Peyer's patch (tissue), 4 donors: ENCODE measurements around the gene FBN1. TPM values are rescaled to one million over a fixed set of nuclear protein-coding genes. Genes with fewer than 3 reads are reported as not detected.

Experiments used
- DNase-seq, 3 donors: peaks; one replicate each; pipeline ENCODE4 v3.0.0-alpha.2; 2017 to 2019
- H3K27ac ChIP-seq, 4 donors: fragments of 200-600 bp; sonication (generic); one replicate each; pipeline ENCODE4 v1.5.1; 2016 to 2019
- H3K27me3 ChIP-seq, 2 donors: fragments of 200-600 bp; sonication (generic); one replicate each; pipeline ENCODE4 v1.5.1; 2019
- H3K36me3 ChIP-seq, 3 donors: fragments of 200-600 bp; sonication (generic); one replicate each; pipeline ENCODE4 v1.5.1; 2016 to 2019
- H3K4me1 ChIP-seq, 4 donors: fragments of 200-600 bp; sonication (generic); one replicate each; pipeline ENCODE4 v1.5.1; 2016 to 2019
- H3K4me3 ChIP-seq, 4 donors: fragments of 200-600 bp; sonication (generic); 1 replicate in 3 of 4; 2 replicates in 1 of 4; pipeline ENCODE4 v1.5.1; 2016 to 2019; ENCODE audit warnings: mild to moderate bottlenecking in 1 of 4
- H3K9me3 ChIP-seq, 4 donors: fragments of 200-600 bp; sonication (generic); one replicate each; pipeline ENCODE4 v1.5.1; 2016 to 2019; ENCODE audit warnings: mild to moderate bottlenecking in 1 of 4
- CTCF ChIP-seq, 6 experiments: fragments of 450-650 bp in 4 of 6; fragments of 200-600 bp in 2 of 6; sonication (generic) in 1 of 6; IDR thresholded peaks; one replicate each; pipeline ENCODE4 v1.5.1; 2017 to 2019; ENCODE audit warnings: antibody characterized with exemption in 6 of 6, mild to moderate bottlenecking in 3 of 6, moderate library complexity in 1 of 6
- POLR2A ChIP-seq, 2 donors: fragments of 450-650 bp; IDR thresholded peaks; one replicate each; pipeline ENCODE4 v1.5.1; 2017; ENCODE audit warnings: antibody characterized with exemption in 2 of 2, mild to moderate bottlenecking in 2 of 2, moderate library complexity in 2 of 2
- total RNA-seq, 4 donors: library from RNA; depleted of rRNA; stranded (reverse); fragments of >200 nt; gene quantifications; one replicate each; pipeline ENCODE4 v1.1.0, GENCODE V29; 2016

FBN1 gene
- total RNA-seq, 4 donors from 2014 or later = 21.4 to 257 (median 60.9) TPM

- H3K4me1 ChIP-seq = no peaks in the 10 kb centered on the region
- TF ChIP-seq POLR2A (IDR thresholded peaks at IDR 0.05) = no peak
- no peak for TF ChIP-seq CTCF (IDR thresholded peaks at IDR 0.05)
- H3K4me3 ChIP-seq = no peak overlapping the region
- H3K36me3 ChIP-seq = no peaks in the 10 kb centered on the region
- H3K27me3 ChIP-seq = no peaks in the 10 kb centered on the region
- H3K27ac ChIP-seq = peak overlapping the region in 1 of 4 donors; percentile 11
- H3K9me3 ChIP-seq = no peaks in the 10 kb centered on the region
- no peak for DNase-seq
These were observed 79.7 kb downstream of the FBN1 start for GRCh38 chr15:48565560-48566482.

GRCh38 chr15:48564690-48565089 is 80.8 kb downstream of the FBN1 start:
- no peak overlapping the region for H3K27ac ChIP-seq
- no peaks in the 10 kb centered on the region for H3K27me3 ChIP-seq
- no peak for TF ChIP-seq POLR2A (IDR thresholded peaks at IDR 0.05)
- no peak for TF ChIP-seq CTCF (IDR thresholded peaks at IDR 0.05)

GRCh38 chr15:48563934-48564333 is 81.6 kb downstream of the FBN1 start:
- TF ChIP-seq POLR2A (IDR thresholded peaks at IDR 0.05) (no peak), CTCF (IDR thresholded peaks at IDR 0.05) (no peak)
- no peaks in the 10 kb centered on the region for H3K4me1 ChIP-seq
- DNase-seq = no peak
- H3K9me3 ChIP-seq = no peaks in the 10 kb centered on the region
- no peaks in the 10 kb centered on the region for H3K36me3 ChIP-seq
- H3K4me3 ChIP-seq = no peak overlapping the region
- no peaks in the 10 kb centered on the region for H3K27me3 ChIP-seq
- H3K27ac ChIP-seq = no peak overlapping the region

More at GRCh38 chr15:48564690-48565089, 80.8 kb downstream of the FBN1 start:
- no peaks in the 10 kb centered on the region for H3K9me3 ChIP-seq
- H3K4me1 ChIP-seq = no peaks in the 10 kb centered on the region
- no peak for DNase-seq
- no peak overlapping the region for H3K4me3 ChIP-seq
- no peaks in the 10 kb centered on the region for H3K36me3 ChIP-seq

GRCh38 chr15:48560321-48561051 is 85.0 kb downstream of the FBN1 start:
- Histone ChIP-seq H3K4me3 (no peak overlapping the region), H3K36me3 (no peaks in the 10 kb centered on the region), H3K9me3 (no peaks in the 10 kb centered on the region), H3K27me3 (no peaks in the 10 kb centered on the region), H3K27ac (no peak overlapping the region), H3K4me1 (no peaks in the 10 kb centered on the region)
- no peak for DNase-seq
- TF ChIP-seq POLR2A (IDR thresholded peaks at IDR 0.05) (no peak), CTCF (IDR thresholded peaks at IDR 0.05) (no peak)

- TF ChIP-seq CTCF (IDR thresholded peaks at IDR 0.05) = no peak
- TF ChIP-seq POLR2A (IDR thresholded peaks at IDR 0.05) = no peak
- no peaks in the 10 kb centered on the region for H3K27me3 ChIP-seq
- no peak for DNase-seq
These were observed 86.2 kb downstream of the FBN1 start for GRCh38 chr15:48559285-48559684.

More at GRCh38 chr15:48559285-48559684, 86.2 kb downstream of the FBN1 start:
- Histone ChIP-seq H3K4me1 (no peaks in the 10 kb centered on the region), H3K27ac (peak overlapping the region in 2 of 4 donors; percentile 21 to 30), H3K36me3 (no peaks in the 10 kb centered on the region), H3K4me3 (no peak overlapping the region), H3K9me3 (no peaks in the 10 kb centered on the region)
